Measurements from ENCODE around the gene KCNIP1.
A peak's percentile ranks its signal among the peaks of the same experiment; 100 is the strongest.
"Not testable (repeated sequence)": the region's sequence is repeated elsewhere in the genome, so short reads cannot be mapped to it uniquely, and the experiment has no call there.

Gene KCNIP1

DNA sequence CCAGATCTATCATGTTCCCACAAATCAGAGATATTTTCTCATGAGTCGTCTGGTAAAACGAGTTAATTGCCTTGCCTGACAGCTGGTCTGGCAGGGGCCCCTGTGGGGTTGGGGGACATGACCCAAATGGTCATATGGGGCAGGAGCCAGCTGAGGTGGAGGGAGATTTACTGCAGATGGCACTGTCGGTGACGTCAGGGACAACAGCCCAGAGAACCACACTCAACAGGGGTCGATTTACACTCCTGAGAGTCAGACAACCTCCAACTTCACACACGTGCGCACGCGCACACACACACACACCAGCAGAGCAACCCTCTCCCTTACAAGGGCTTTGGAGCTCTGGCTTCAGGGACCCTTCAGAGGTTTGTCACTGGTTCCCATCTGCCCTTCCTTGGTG lies 256.3 kb downstream of the KCNIP1 start:
- no peaks in the 10 kb centered on the region for H3K9me3 Mint-ChIP-seq
- ATAC-seq (peak; percentile 21), DNase-seq (ENCODE audit: low spot score in 2 of 2) (no peak)
- no peak overlapping the region for H3K27ac Mint-ChIP-seq
- H3K4me1 Mint-ChIP-seq = no peaks in the 10 kb centered on the region
- H3K36me3 Mint-ChIP-seq = no peaks in the 10 kb centered on the region
- no peak overlapping the region for H3K4me3 Mint-ChIP-seq

DNA sequence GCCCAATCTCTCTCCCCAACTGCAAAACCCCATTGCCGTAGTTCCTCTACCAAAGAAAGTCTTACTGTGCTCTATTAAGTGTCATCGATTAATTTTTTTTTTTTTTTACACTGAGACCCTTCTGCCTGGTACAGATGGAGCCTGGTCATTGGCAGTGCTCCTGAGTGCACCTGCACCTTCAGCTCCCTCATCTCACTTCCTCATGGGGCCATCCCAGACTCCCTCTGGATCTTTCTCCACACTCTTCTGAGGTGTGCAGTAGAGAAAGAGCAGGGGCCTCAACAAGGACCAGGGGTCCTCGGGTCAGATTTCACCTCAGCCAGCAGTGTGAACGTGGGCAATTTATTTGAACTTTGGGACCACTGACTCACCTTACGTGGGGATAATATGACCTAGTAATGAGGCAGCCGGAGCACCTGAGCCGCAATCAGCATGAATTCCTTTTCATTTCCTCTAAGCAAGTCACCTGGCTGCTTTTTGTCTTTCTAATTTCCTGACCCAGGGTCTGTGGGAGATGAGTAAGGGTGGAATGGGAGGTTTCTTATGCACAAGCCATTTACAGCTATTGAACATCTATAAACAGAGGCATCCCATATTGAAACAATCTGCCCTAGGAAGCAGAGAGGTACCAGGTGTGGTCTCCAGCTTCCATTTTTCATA lies 257.4 kb downstream of the KCNIP1 start:
- DNase-seq (ENCODE audit: low spot score in 2 of 2) (no peak), ATAC-seq (peak; percentile 21)
- Mint-ChIP-seq H3K36me3 (no peaks in the 10 kb centered on the region), H3K27ac (no peak overlapping the region), H3K9me3 (no peaks in the 10 kb centered on the region), H3K4me3 (no peak overlapping the region), H3K4me1 (no peaks in the 10 kb centered on the region)

DNA sequence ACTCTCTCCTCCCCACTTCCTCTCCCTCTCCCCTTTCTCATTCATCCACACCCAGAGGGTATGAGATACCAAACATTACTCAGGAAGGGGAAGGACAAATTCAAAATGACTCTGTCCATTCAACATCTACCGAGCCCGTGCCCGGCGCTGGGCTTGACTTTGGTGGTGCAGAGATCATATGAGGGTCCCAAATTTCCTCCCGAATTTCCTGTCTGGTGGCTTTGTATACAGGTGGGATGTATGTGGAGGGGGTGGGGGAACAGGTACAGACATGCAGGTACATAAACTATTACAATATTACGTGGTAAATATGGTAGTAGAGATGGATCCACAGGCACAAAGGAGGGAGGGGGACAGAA lies 257.9 kb downstream of the KCNIP1 start:
- no peak for ATAC-seq
- Mint-ChIP-seq H3K27ac (no peak overlapping the region), H3K4me3 (no peak overlapping the region), H3K4me1 (no peaks in the 10 kb centered on the region), H3K9me3 (no peaks in the 10 kb centered on the region), H3K36me3 (no peaks in the 10 kb centered on the region)
- DNase-seq (ENCODE audit: low spot score in 2 of 2) = no peak

DNA sequence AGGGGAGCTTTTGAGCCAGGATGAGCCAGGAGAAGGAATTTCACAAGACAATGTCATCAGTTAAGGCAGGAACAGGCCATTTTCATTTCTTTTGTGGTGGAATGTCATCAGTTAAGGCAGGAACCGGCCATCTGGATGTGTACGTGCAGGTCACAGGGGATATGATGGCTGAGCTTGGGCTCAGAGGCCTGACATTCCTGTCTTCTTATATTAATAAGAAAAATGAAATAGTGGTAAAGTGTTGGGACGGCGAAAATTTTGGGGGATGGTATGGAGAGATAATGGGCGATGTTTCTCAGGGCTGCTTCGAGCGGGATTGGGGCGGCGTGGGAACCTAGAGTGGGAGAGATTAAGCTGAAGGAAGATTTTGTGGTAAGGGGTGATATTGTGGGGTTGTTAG lies 258.5 kb downstream of the KCNIP1 start:
- H3K4me1 Mint-ChIP-seq; H3K27ac Mint-ChIP-seq; DNase-seq (ENCODE audit: low spot score in 2 of 2); ATAC-seq; H3K4me3 Mint-ChIP-seq; H3K36me3 Mint-ChIP-seq; H3K9me3 Mint-ChIP-seq: not testable (repeated sequence)

DNA sequence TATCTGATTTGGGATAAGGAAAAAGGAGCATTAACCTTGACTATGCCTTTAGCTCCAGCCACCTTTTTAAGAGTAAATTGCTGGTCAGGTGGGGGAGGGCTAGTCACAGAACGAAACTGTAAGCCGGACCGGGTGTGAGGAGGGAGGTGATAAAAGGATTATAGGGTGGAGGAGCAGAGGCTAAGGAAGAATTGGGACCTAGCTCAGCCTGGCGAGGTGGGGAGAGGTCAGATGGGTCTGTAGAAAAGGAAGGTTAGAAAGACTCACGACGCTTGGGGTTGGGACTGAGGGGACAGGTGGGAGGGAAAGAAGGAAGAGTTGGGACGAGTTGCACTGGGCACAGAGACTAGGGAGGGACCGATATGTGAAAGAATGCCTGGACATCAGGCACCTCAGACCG lies 262.0 kb downstream of the KCNIP1 start:
- H3K27ac Mint-ChIP-seq; H3K36me3 Mint-ChIP-seq; H3K4me1 Mint-ChIP-seq; ATAC-seq; H3K4me3 Mint-ChIP-seq; H3K9me3 Mint-ChIP-seq; DNase-seq (ENCODE audit: low spot score in 2 of 2): not testable (repeated sequence)

DNA sequence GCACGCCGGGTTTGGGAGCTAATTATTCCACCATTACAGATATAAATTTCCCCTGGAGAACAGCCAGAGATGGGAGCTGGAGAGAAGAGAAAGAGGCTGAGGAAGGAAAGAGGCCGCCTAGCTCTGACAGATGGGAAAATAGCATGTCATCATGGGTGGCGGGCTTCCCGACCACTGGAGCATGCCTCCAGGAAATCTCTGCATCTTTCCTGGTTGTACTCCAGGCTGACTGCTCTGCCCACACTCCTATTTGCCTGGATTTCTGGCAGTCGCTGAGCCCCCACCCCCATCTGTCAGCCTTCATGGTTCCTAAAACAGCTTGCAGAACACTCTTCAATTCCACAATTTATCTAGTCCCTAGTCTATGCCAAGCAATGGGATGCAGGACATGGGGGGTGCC lies 265.4 kb downstream of the KCNIP1 start:
- H3K36me3 Mint-ChIP-seq = no peaks in the 10 kb centered on the region
- no peak overlapping the region for H3K4me3 Mint-ChIP-seq
- H3K4me1 Mint-ChIP-seq = no peaks in the 10 kb centered on the region
- no peak overlapping the region for H3K27ac Mint-ChIP-seq
- ATAC-seq (no peak), DNase-seq (ENCODE audit: low spot score in 2 of 2) (no peak)
- no peaks in the 10 kb centered on the region for H3K9me3 Mint-ChIP-seq

DNA sequence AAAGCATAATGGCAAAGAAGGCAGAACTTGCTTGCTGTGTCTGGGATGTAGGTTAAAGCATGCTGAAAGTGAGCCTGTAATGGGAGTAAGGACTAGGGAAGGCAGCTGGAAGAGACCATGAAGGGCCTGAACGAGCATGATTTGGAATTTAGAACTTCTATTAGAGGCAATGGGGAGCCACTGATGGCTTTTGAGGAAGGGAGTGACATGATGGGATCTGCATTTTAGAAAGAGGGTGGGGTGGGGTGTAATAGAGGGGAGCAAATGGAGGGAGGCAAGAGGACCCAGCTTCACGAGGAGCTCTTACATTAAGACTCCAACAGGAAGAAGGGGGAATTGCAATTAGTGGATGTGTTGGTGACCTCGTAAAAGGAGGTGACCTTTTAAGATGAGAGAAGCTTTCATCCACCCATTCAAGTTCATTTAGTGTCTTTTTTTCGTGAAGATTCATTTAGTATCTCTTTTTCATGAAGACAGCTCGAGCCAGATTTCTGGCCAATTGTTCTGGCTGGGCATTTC lies 266.1 kb downstream of the KCNIP1 start:
- DNase-seq (ENCODE audit: low spot score in 2 of 2) = no peak
- H3K4me1 Mint-ChIP-seq = no peaks in the 10 kb centered on the region
- H3K4me3 Mint-ChIP-seq = no peak overlapping the region
- H3K9me3 Mint-ChIP-seq = no peaks in the 10 kb centered on the region
- H3K36me3 Mint-ChIP-seq = no peaks in the 10 kb centered on the region
- no peak overlapping the region for H3K27ac Mint-ChIP-seq
- ATAC-seq = no peak

DNA sequence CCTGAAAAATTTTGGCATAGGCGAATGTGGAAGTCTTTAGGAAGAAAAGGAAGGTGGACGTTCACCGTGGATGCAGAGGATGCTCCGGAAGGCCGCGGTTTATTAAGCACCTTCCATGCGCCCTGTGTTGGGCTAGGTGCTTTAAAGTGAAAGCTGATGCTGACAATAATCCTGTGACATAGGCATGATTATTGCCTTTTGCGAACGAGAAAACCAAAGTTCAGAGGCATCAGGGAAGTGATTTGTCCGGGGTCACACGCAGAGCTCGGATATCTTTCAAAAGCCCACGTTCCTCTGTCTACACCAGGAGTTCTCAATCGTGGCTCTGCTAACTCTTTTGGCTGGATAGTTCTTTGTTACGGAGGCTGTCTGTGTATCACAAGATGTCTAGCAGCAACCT lies 267.7 kb downstream of the KCNIP1 start:
- Mint-ChIP-seq H3K27ac (no peak overlapping the region), H3K4me3 (no peak overlapping the region), H3K4me1 (no peaks in the 10 kb centered on the region), H3K9me3 (no peaks in the 10 kb centered on the region), H3K36me3 (no peaks in the 10 kb centered on the region)
- ATAC-seq = no peak
- DNase-seq (ENCODE audit: low spot score in 2 of 2) = no peak

DNA sequence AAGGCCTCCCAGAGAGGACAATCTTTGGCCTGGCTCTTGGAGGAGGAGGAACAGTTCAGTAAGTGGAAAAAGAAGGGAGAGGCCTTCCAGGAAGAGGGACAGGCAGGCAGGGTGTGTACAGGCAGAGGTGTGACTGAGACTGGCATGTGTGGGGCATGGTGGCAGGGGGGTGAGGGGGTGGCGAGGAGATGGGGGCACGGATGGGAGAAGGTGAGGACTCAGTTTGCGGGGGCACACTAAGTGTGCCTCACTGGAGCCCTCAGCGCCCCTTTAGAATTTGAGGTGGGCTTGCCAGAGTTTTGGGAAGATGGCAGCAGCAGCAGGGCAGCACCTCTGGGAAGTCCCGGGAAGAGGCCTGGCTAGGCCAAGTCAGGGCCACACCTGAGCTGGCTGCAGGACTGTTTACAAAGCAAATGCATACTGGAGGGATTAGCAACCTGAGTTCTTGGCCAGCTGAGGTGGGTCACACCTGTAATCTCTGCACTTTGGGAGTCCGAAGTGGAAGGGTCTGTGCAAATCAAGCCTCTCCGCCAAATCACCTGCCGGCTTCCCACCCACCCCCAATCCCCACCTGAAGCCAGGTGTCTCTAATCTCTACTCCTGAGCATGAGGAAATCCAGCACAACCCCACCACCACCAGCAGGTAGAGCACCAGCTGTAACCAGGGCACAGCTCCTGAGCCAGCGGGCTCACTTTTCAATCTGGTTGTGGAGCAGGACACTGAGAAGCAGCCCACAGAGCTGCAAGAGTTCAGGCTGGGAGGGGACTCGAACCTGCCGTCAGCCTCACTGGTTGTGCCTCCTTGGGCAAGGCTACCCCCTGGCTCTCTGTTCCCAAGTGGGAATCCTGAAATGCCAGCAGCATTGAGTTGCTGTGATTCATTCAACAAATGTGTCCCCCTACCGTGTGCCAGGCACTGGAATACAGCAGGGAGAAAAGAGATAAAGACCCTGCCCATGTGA lies 269.5 kb downstream of the KCNIP1 start:
- no peaks in the 10 kb centered on the region for H3K36me3 Mint-ChIP-seq

DNA sequence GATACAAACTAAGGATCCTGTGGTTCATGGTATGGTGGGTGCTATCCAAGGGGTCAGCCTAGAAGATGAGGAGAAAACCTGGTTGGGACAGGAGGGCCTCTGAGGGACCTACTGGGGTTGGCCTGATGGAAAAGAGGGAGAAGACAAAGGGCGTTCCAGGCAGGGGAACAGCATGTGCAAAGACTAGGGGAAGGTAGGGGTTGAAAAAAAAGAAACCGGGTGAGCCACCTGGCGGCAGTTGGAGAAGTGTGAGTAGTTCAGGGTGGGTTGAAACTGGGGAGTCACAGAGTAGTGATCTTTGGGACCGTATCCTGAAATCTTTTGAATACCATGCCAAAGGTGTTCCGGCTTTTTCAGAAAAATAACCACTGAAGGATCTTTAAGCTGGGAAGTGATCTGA lies 271.0 kb downstream of the KCNIP1 start:
- no peak for DNase-seq (ENCODE audit: low spot score in 2 of 2)
- H3K36me3 Mint-ChIP-seq = no peaks in the 10 kb centered on the region
- no peaks in the 10 kb centered on the region for H3K9me3 Mint-ChIP-seq
- H3K4me1 Mint-ChIP-seq = no peaks in the 10 kb centered on the region
- no peak overlapping the region for H3K27ac Mint-ChIP-seq
- ATAC-seq = no peak
- no peak overlapping the region for H3K4me3 Mint-ChIP-seq

More for the DNA sequence above, 269.5 kb downstream of the KCNIP1 start:
- ATAC-seq = no peak
- no peak overlapping the region for H3K4me3 Mint-ChIP-seq
- no peak for DNase-seq (ENCODE audit: low spot score in 2 of 2)
- no peaks in the 10 kb centered on the region for H3K4me1 Mint-ChIP-seq
- H3K27ac Mint-ChIP-seq = no peak overlapping the region
- no peaks in the 10 kb centered on the region for H3K9me3 Mint-ChIP-seq

DNA sequence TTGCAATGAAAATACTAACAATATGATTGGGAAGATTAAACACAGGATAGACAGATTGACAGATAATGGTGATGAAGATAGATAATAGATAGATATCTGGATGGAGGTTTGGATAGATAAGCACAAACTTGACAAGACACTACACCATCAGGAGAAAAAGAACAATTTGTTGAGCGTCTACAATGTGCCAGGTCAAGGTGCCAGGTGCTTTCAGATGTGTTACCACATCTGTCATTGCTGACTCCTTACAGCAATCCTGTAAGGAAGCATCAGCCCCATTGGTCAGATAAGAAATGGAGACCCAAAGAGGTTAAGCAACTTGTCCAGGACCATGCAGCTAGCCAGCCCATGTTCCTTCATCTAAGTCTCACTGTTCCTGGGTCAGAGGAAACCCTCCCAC lies 278.1 kb downstream of the KCNIP1 start:
- H3K9me3 Mint-ChIP-seq = no peaks in the 10 kb centered on the region
- H3K4me3 Mint-ChIP-seq = no peak overlapping the region
- H3K36me3 Mint-ChIP-seq = no peaks in the 10 kb centered on the region
- no peaks in the 10 kb centered on the region for H3K4me1 Mint-ChIP-seq
- no peak overlapping the region for H3K27ac Mint-ChIP-seq
- ATAC-seq (no peak), DNase-seq (ENCODE audit: low spot score in 2 of 2) (no peak)

DNA sequence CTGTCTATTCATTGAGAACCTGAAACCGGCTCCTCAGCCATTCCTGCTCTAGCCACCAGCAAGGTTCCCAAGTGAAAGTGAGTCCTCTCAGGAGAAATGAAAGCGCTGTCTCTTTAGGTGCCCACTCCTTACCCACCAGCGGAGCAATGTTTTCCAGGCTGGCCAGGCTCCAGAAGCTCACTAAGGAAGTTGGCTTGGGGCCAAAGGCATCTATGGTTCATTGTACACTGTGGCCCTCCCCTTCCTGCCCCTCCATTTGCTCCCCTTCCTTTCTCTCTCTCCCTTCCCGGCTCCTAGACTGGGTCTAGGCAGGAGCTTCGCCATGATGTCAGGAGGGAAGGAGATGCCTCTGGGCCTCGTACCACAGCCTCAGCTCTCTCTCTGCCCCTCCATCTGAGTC lies 278.6 kb downstream of the KCNIP1 start:
- Mint-ChIP-seq H3K4me1 (no peaks in the 10 kb centered on the region), H3K4me3 (no peak overlapping the region)
- ATAC-seq = no peak

DNA sequence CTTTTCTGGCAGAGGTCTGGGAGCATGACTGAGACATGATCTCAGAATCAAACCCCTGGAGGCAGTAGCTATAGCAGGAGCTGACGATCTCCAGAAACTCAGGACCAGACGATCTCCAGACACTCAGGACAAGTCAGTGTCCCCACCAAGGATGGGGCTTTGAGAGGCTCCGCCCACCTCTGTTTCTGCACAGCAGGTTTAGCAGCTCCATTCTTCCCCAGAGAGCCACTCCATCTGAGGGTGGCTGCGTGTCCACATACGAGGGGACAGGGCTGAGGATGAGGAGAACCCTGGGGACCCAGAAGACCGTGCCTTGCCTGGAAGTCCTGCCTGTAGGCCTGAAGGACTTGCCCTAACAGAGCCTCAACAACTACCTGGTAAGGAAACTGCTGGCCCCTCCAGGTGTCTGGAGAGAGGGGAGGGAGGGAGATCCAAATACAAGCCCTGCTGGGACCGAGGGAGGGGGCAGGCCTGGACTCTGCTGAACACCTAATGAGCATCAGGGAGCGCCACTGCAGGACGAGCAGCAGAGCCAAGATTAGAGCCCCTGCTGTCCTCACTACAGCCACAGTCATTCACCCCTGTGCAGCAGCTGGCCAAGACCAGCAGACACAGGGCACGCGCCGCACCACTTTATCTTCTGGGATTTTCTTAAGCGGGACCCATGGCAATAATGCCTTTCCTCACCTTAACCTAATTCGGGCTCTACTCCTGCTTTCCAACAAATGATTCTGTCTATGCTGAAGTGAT lies 279.9 kb downstream of the KCNIP1 start, which contains the start of gene GABRP:
GABRP (plus strand) TSS at position 228 of the 750 bp plus-strand sequence. CDS start 4,891 bp downstream, outside the sequence.
- Mint-ChIP-seq H3K36me3 (no peaks in the 10 kb centered on the region), H3K4me3 (no peak within 1 kb of the TSS), H3K9me3 (no peaks in the 10 kb centered on the region), H3K4me1 (no peaks in the 10 kb centered on the region), H3K27ac (no peak within 1 kb of the TSS)
- ATAC-seq (peak; percentile 8), DNase-seq (ENCODE audit: low spot score in 2 of 2) (no peak)

More for the DNA sequence above, 278.6 kb downstream of the KCNIP1 start:
- H3K9me3 Mint-ChIP-seq = no peaks in the 10 kb centered on the region
- no peak overlapping the region for H3K27ac Mint-ChIP-seq
- no peak for DNase-seq (ENCODE audit: low spot score in 2 of 2)
- H3K36me3 Mint-ChIP-seq = no peaks in the 10 kb centered on the region

DNA sequence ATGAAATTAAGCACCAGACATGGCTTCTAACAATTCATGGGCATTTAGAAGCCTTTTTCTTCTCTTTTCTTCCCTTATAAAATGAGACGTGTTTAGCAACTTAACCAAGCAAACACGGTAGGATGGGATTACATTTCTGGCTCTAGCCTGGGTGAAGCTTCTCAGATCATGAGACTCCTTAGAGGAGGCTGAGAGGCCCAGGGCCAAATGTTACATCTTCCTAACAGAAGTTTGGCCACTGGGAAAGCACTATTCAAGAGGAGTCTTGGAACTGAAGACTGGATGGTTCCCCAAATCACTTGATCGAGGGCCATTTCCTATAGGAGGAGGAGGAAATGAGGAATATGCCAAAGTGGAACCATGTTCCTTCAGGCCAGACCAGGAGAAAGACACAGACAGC lies 281.6 kb downstream of the KCNIP1 start:
- no peak overlapping the region for H3K27ac Mint-ChIP-seq
- no peak overlapping the region for H3K4me3 Mint-ChIP-seq
- H3K9me3 Mint-ChIP-seq = no peaks in the 10 kb centered on the region
- no peaks in the 10 kb centered on the region for H3K36me3 Mint-ChIP-seq
- DNase-seq (ENCODE audit: low spot score in 2 of 2) (no peak), ATAC-seq (no peak)
- no peaks in the 10 kb centered on the region for H3K4me1 Mint-ChIP-seq

All from stimulated activated effector memory CD8-positive, alpha-beta T cell treated with anti-CD3 and anti-CD28 coated beads, Interleukin-12 subunit alpha, Interleukin-12 subunit beta, amount 100 ng/mL, for 72 hours (primary cell).